ENCODE results near the gene CUX1. TPM values are rescaled to one million over a fixed set of nuclear protein-coding genes. Genes with fewer than 3 reads are reported as not detected.

The CUX1 gene
- total and polyA plus RNA-seq, 10 of the 15 experiments (the other 5 are each of a cell fraction or from before 2014, with no cell fraction given), result 6.1 to 48.6 (median 25.9) TPM

- intact Hi-C loops (cut with micrococcal nuclease; ENCODE audit: unreplicated experiment), result no loop called here
- no peak for ATAC-seq
- Histone ChIP-seq H3K79me2 (ENCODE audit: control insufficient read depth, insufficient read depth, low read length) (peaks cover 25% of the 10 kb centered on the region), H3K27me3 (replicated peaks in 1 of 2; ENCODE audit: control insufficient read depth in 2 of 2, insufficient read depth in 2 of 2, low read length in 1 of 2) (no peaks in the 10 kb centered on the region), H3K4me1 (ENCODE audit: control insufficient read depth, insufficient read depth, low read length) (no peaks in the 10 kb centered on the region), H4K20me1 (ENCODE audit: control insufficient read depth, insufficient read depth) (no peaks in the 10 kb centered on the region), H3K4me2 (ENCODE audit: control insufficient read depth, insufficient read depth) (no peak overlapping the region), H3K36me3 (ENCODE audit: control insufficient read depth in 2 of 2, insufficient read depth in 2 of 2, low read length in 1 of 2) (no peaks in the 10 kb centered on the region), H3K9me3 (replicated peaks; ENCODE audit: control insufficient read depth, insufficient read depth, low read length) (peaks cover 15% of the 10 kb centered on the region; the same call in 2 of the 3 replicates), H2AFZ (ENCODE audit: control insufficient read depth, low read depth, low read length) (no peak overlapping the region), H3K27ac (ENCODE audit: control insufficient read depth, insufficient read depth) (no peak overlapping the region), H3K9ac (ENCODE audit: control insufficient read depth, insufficient read depth, low read length) (no peak overlapping the region), H3K4me3 (no peak overlapping the region)
- DNase-seq (ENCODE audit: low read depth, low spot score), result no peak
- RAD21 ChIA-PET (ENCODE audit: unreplicated experiment), result interaction anchor here (0.6 kb wide), 1 partner anchor 7 kb away, joined by 4 read pairs; no protein-coding TSS in a partner anchor
- WGBS (ENCODE audit: insufficient coverage, insufficient replicate concordance, low lambda C conversion rate, missing lambda C conversion rate), result 96% methylated on average over 8 of the region's 8 CpGs
- FAIRE-seq, result no peak
- TSS peak; percentile 29 for BruUV-seq (replicated peaks)
- no peak for TF ChIP-seq ATF2 (IDR thresholded peaks at IDR 0.05; ENCODE audit: low read length)
- TF ChIP-seq IRF3 (IDR thresholded peaks at IDR 0.05), result no peak
- TF ChIP-seq BCL3 (IDR thresholded peaks at IDR 0.05; ENCODE audit: borderline replicate concordance, insufficient read depth, low read depth, low read length, poor library complexity, severe bottlenecking), result no peak
- TF ChIP-seq USF1 (IDR thresholded peaks at IDR 0.05; ENCODE audit: borderline replicate concordance, extremely low read length, insufficient read depth, low read depth, low read length), result no peak
- no peak for TF ChIP-seq MAX (IDR thresholded peaks at IDR 0.05; ENCODE audit: low read depth, low read length)
- TF ChIP-seq NFYA (IDR thresholded peaks at IDR 0.05; ENCODE audit: borderline replicate concordance, low read depth, low read length), result no peak
- no peak for TF ChIP-seq STAT3 (IDR thresholded peaks at IDR 0.05; ENCODE audit: low read depth, low read length)
- TF ChIP-seq NFIC (IDR thresholded peaks at IDR 0.05; ENCODE audit: low read depth, low read length), result no peak
- TF ChIP-seq E2F8 (IDR thresholded peaks at IDR 0.05; ENCODE audit: low read depth, partially characterized antibody), result no peak
- SMC1A ChIA-PET (ENCODE audit: uncharacterized antibody, unreplicated experiment), result no interaction called here
- POLR2A ChIA-PET, result interaction anchor here (0.6 to 0.7 kb wide), 3 partner anchors 7 to 74 kb away, joined by 3 to 4 read pairs (median 3); no protein-coding TSS in a partner anchor
- CTCF ChIA-PET, result interaction anchor here (1.2 kb wide), 1 partner anchor 8 kb away, joined by 3 read pairs; no protein-coding TSS in a partner anchor
- in situ Hi-C loops (cut with MboI), result no loop called here
Measured at GRCh38 chr7:101848208-101848951, 31.0 kb downstream of the CUX1 start.
